Measurements from ENCODE around the gene TBX2.

GRCh38 chr17:61360318-61360943 lies 39.2 kb upstream of the TBX2 start:
- no peak for TF ChIP-seq EZH2 (IDR thresholded peaks at IDR 0.05; ENCODE audit: borderline replicate concordance, low read depth, low read length, poor library complexity, severe bottlenecking)
- TF ChIP-seq, protein P1, sequence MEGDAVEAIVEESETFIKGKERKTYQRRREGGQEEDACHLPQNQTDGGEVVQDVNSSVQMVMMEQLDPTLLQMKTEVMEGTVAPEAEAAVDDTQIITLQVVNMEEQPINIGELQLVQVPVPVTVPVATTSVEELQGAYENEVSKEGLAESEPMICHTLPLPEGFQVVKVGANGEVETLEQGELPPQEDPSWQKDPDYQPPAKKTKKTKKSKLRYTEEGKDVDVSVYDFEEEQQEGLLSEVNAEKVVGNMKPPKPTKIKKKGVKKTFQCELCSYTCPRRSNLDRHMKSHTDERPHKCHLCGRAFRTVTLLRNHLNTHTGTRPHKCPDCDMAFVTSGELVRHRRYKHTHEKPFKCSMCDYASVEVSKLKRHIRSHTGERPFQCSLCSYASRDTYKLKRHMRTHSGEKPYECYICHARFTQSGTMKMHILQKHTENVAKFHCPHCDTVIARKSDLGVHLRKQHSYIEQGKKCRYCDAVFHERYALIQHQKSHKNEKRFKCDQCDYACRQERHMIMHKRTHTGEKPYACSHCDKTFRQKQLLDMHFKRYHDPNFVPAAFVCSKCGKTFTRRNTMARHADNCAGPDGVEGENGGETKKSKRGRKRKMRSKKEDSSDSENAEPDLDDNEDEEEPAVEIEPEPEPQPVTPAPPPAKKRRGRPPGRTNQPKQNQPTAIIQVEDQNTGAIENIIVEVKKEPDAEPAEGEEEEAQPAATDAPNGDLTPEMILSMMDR (conservative IDR thresholded peaks at IDR 0.05; ENCODE audit: low read depth, low read length), result no peak

Measured in A673 (cell line).